ENCODE data around the gene LAMA4. TPM values are rescaled to one million over a fixed set of nuclear protein-coding genes. Genes with fewer than 3 reads are reported as not detected.

LAMA4 gene
- total RNA-seq, 1 donor from 2014 or later: 103 TPM

DNA sequence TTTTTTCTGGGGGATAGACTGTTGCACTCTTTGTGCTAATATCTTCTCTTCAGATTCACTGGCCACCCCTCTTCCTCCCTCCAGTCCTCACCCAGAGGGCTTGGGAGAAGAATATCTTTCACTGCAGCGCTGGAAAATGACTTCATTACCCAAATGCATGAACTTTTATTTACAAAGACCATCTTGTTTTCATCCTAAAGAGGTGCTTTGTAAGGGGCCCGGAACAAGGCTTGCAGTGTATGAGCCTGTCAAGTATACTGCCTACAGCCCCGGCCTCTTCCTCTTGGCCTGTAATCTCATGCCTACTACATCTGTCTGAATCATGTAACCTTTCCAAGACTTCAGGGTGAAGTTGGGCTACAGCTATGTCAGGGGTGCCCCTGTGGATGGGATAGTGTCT, 554 bp upstream of the LAMA4 start:
- Histone ChIP-seq H3K9me3 (replicated peaks) (no peaks in the 10 kb centered on the region), H3K27ac (replicated peaks) (peak overlapping the region; percentile 98), H3K36me3 (no peaks in the 10 kb centered on the region), H3K4me1 (peaks cover 71% of the 10 kb centered on the region), H3K4me3 (peak overlapping the region; percentile 88), H3K27me3 (ENCODE audit: low read depth) (no peaks in the 10 kb centered on the region)
- no peak for DNase-seq
- TF ChIP-seq, protein P1, sequence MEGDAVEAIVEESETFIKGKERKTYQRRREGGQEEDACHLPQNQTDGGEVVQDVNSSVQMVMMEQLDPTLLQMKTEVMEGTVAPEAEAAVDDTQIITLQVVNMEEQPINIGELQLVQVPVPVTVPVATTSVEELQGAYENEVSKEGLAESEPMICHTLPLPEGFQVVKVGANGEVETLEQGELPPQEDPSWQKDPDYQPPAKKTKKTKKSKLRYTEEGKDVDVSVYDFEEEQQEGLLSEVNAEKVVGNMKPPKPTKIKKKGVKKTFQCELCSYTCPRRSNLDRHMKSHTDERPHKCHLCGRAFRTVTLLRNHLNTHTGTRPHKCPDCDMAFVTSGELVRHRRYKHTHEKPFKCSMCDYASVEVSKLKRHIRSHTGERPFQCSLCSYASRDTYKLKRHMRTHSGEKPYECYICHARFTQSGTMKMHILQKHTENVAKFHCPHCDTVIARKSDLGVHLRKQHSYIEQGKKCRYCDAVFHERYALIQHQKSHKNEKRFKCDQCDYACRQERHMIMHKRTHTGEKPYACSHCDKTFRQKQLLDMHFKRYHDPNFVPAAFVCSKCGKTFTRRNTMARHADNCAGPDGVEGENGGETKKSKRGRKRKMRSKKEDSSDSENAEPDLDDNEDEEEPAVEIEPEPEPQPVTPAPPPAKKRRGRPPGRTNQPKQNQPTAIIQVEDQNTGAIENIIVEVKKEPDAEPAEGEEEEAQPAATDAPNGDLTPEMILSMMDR (IDR thresholded peaks at IDR 0.05; ENCODE audit: borderline replicate concordance): no peak
- intact Hi-C loops (cut with micrococcal nuclease): loop anchor here (10.0 kb wide), 1 partner anchor 70 kb away; no protein-coding TSS in a partner anchor

DNA sequence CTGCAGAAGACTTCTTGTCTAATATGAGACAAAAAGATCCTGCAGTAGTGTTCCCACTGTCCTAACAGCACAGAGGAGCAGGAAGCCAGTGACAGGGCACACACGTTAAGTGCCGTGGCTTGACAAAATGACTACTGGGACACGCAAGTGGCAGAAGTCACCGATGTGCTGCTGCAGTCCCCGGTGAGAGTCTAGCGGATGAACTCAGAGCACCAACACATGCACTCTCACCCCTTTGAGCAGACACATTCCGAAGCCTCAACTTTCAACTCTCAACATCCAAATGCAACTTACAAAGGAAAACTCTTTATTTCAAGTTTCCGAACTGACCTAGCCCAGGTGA, 898 bp downstream of the LAMA4 start:
- no peaks in the 10 kb centered on the region for H3K36me3 ChIP-seq
- no peak for DNase-seq
- TF ChIP-seq, protein P1 (IDR thresholded peaks at IDR 0.05; ENCODE audit: borderline replicate concordance): no peak
- intact Hi-C loops (cut with micrococcal nuclease): loop anchor here (10.0 kb wide), 1 partner anchor 69 kb away; no protein-coding TSS in a partner anchor
- H3K4me3 ChIP-seq: peak overlapping the region; percentile 88
- H3K9me3 ChIP-seq (replicated peaks): no peaks in the 10 kb centered on the region
- peaks cover 78% of the 10 kb centered on the region for H3K4me1 ChIP-seq
- no peaks in the 10 kb centered on the region for H3K27me3 ChIP-seq (ENCODE audit: low read depth)
- peak overlapping the region; percentile 98 for H3K27ac ChIP-seq (replicated peaks)

DNA sequence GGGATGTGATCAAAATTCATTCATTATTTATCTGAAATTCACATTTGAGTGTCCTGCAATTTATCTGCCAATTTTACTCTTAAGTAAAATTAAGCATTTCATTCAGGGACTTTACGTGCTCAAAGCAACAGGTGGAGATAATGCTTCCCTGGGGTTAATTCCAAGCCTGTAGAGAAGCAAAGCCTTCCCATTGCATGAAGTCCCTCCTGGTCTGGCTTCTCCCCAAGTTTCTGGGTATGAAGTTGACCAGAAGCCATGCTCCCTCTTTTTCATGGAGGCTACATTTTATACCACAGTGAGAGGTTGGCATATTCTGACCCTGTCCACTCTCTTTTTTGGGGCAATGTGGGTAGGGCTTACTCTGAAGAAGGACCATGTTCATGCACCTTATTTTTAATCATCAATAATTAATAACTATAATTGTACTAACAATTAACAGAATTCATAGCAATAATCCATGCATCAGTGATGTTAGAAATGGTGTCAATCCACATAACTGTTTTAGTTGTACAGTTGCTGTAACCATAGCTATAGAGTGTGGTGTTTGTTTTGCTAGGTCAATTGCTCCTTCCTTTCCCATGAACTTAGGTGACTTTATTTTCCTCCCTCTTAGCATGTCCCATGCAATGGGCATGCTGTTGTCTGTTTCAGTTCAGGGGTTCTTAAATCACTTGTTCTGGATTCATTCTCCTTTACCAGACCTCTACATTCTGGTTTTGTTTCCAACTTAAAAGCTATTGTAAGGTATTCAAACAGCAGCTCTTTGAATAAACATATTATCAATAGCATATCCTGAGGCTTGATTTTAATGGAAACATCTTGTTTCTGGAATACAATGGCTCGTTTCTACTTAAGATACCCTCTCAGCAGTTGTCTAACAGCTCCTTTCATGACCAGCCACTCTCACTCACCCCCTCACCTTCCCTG, 1.5 kb downstream of the LAMA4 start:
- peaks cover 79% of the 10 kb centered on the region for H3K4me1 ChIP-seq
- intact Hi-C loops (cut with micrococcal nuclease): loop anchor here (10.0 kb wide), 1 partner anchor 68 kb away; no protein-coding TSS in a partner anchor
- H3K27me3 ChIP-seq (ENCODE audit: low read depth): no peaks in the 10 kb centered on the region
- DNase-seq: no peak
- peak overlapping the region; percentile 98 for H3K27ac ChIP-seq (replicated peaks)
- TF ChIP-seq, protein P1 (IDR thresholded peaks at IDR 0.05; ENCODE audit: borderline replicate concordance): no peak
- no peaks in the 10 kb centered on the region for H3K36me3 ChIP-seq
- no peaks in the 10 kb centered on the region for H3K9me3 ChIP-seq (replicated peaks)
- H3K4me3 ChIP-seq: peak overlapping the region; percentile 88

DNA sequence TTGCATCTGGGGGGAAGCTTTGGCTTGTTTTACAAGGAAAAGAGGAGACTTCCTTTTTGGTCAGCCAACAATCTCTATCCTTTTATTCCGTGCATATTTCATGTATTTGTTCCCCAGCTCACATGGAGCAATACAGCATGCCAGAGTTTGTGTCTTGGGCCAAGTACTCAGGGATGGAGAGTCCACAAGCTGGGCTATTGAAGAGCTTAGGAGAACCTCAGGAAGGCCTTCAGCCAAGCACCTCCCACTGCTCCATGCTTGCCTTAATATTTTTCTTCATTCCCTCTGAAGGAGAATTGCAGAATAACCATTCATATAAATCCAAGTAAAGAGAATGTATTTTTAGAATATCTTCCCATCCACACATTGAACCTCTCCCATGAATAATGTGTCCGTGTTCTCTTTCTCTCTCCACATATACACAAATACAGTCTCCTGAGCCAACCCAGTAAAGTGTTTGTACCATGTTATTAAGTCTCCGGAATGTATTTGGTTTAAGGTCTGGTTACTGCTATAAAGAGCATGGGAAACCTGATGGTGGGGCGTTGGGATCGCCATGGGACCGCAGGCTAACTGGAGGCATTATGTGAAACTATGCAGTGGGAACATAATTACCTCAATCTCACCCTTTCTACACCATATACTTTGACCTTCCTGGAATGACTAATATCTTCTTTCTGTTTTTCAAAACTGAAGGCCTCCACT, 3.0 kb downstream of the LAMA4 start:
- peak overlapping the region; percentile 88 for H3K4me3 ChIP-seq
- H3K9me3 ChIP-seq (replicated peaks): no peaks in the 10 kb centered on the region
- peak overlapping the region; percentile 98 for H3K27ac ChIP-seq (replicated peaks)
- H3K27me3 ChIP-seq (ENCODE audit: low read depth): no peaks in the 10 kb centered on the region
- DNase-seq: peak; percentile 58
- peaks cover 2% of the 10 kb centered on the region for H3K36me3 ChIP-seq
- TF ChIP-seq, protein P1 (IDR thresholded peaks at IDR 0.05; ENCODE audit: borderline replicate concordance): no peak
- H3K4me1 ChIP-seq: peaks cover 91% of the 10 kb centered on the region
- intact Hi-C loops (cut with micrococcal nuclease): loop anchor here (10.0 kb wide), 1 partner anchor 67 kb away; no protein-coding TSS in a partner anchor

DNA sequence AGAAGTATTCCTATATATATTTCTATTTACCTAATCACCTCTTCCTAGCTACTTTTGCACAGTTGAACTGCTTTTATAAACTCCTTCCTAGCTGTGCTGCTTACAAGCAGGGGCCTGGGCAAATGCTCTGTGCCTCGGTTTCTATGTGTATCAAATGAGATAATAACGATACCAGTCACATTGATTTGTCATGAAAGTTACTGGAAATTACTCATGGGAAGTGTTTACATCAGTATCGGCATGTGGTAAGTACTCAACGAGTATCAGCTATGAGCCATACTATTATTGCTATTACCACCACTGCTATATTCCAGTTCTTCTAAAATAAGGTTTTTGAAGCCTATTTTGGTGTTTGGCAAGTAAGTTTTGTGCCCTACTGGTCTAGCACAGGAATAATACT, 4.9 kb downstream of the LAMA4 start:
- DNase-seq: no peak
- Histone ChIP-seq H3K27ac (replicated peaks) (peak overlapping the region; percentile 98), H3K27me3 (ENCODE audit: low read depth) (no peaks in the 10 kb centered on the region), H3K36me3 (peaks cover 2% of the 10 kb centered on the region), H3K4me3 (no peak overlapping the region), H3K4me1 (peaks cover 97% of the 10 kb centered on the region), H3K9me3 (replicated peaks) (no peaks in the 10 kb centered on the region)
- TF ChIP-seq, protein P1 (IDR thresholded peaks at IDR 0.05; ENCODE audit: borderline replicate concordance): no peak
- intact Hi-C loops (cut with micrococcal nuclease): no loop called here

Measured in left ventricle myocardium inferior (tissue), 1 donor.